Central memory CD8-positive, alpha-beta T cell (primary cell): ENCODE data around the gene UBR7.

Experiments
- ATAC-seq: fragments of 150-1000 bp; cut with Tn5 transposase; replicated peaks from 2 replicates; pipeline ENCODE4 v1.10.0; 2022; ENCODE audit warnings: mild to moderate bottlenecking, moderate FRiP score, moderate number of reproducible peaks; ENCODE audit not compliant: poor library complexity, severe bottlenecking; ENCODE audit errors: extremely low read depth
- DNase-seq, 2 donors: peaks; one replicate each; pipeline ENCODE4 v3.0.0; 2021; ENCODE audit warnings: low spot score in 2 of 2
- H3K27ac Mint-ChIP-seq: one replicate; pipeline ENCODE4 v1.8.0; 2022; ENCODE audit warnings: low read depth, mild to moderate bottlenecking, moderate library complexity, mixed read lengths
- H3K27me3 Mint-ChIP-seq: one replicate; pipeline ENCODE4 v1.8.0; 2022; ENCODE audit warnings: mixed read lengths
- H3K36me3 Mint-ChIP-seq: one replicate; pipeline ENCODE4 v1.8.0; 2022; ENCODE audit warnings: mild to moderate bottlenecking, moderate library complexity, mixed read lengths; ENCODE audit not compliant: insufficient read depth
- H3K4me1 Mint-ChIP-seq: one replicate; pipeline ENCODE4 v1.8.0; 2022; ENCODE audit warnings: mixed read lengths
- H3K4me3 Mint-ChIP-seq: one replicate; pipeline ENCODE4 v1.8.0; 2022; ENCODE audit warnings: mild to moderate bottlenecking, moderate library complexity, mixed read lengths
- H3K9me3 Mint-ChIP-seq: one replicate; pipeline ENCODE4 v1.8.0; 2022; ENCODE audit warnings: mixed read lengths

The UBR7 gene

GRCh38 chr14:93274055-93274806 lies 67.2 kb downstream of the UBR7 start:
- Mint-ChIP-seq H3K27ac (no peak overlapping the region), H3K4me3 (no peak overlapping the region), H3K36me3 (peaks cover 4% of the 10 kb centered on the region), H3K27me3 (no peaks in the 10 kb centered on the region), H3K9me3 (no peaks in the 10 kb centered on the region), H3K4me1 (peaks cover 5% of the 10 kb centered on the region)
- ATAC-seq, result no peak
- no peak for DNase-seq

GRCh38 chr14:93276031-93276716 lies 69.1 kb downstream of the UBR7 start:
- no peaks in the 10 kb centered on the region for H3K9me3 Mint-ChIP-seq
- H3K27ac Mint-ChIP-seq, result no peak overlapping the region
- no peak overlapping the region for H3K4me3 Mint-ChIP-seq
- no peaks in the 10 kb centered on the region for H3K27me3 Mint-ChIP-seq
- ATAC-seq (no peak), DNase-seq (no peak)
- peaks cover 5% of the 10 kb centered on the region for H3K4me1 Mint-ChIP-seq
- peaks cover 4% of the 10 kb centered on the region for H3K36me3 Mint-ChIP-seq
